Measurements from ENCODE around the gene BET1L.

The BET1L gene

DNA sequence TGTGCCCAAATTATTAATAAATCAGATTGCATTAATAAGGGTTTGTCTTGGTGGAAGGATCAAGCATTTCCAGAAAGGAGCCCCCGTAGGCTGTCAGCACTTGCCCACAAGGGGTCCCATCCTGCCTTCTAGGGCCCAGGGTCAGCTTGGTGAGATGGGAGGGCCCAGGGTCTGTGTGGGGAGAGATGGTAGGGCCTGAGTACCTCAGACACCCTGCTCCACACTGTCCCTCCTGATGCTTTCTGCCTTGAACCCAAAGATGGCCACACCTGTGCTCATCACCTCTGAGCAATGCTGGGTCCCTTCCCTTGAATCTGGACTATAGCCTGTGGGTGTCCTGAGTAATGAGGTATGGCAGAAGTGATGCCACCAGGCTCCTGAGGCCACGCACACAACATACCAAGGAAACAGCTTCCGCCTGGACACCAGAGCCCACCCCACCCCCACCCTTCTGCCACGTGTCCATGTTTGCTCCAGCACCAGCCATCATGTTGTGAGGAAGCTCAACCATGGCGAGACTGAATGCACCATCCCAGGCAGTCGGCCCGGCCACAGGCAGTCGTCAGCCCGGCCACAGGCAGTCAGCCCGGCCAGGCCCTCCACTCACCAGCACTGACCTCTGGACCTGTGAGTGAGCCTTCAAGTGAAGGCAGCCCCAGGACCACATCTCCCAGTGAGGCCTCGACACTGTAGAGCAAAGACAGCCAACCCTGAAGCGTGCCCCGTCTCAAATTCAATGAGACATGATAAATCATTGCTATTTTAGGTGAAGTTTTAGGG lies 6.8 kb downstream of the BET1L start:
- Histone ChIP-seq H3K4me1 (no peaks in the 10 kb centered on the region), H3K36me3 (no peaks in the 10 kb centered on the region), H3K27me3 (no peaks in the 10 kb centered on the region), H3K4me3 (ENCODE audit: low read depth, low read length) (no peak overlapping the region), H3K9me3 (no peaks in the 10 kb centered on the region)
- no peak for DNase-seq
- TF ChIP-seq, protein P1, sequence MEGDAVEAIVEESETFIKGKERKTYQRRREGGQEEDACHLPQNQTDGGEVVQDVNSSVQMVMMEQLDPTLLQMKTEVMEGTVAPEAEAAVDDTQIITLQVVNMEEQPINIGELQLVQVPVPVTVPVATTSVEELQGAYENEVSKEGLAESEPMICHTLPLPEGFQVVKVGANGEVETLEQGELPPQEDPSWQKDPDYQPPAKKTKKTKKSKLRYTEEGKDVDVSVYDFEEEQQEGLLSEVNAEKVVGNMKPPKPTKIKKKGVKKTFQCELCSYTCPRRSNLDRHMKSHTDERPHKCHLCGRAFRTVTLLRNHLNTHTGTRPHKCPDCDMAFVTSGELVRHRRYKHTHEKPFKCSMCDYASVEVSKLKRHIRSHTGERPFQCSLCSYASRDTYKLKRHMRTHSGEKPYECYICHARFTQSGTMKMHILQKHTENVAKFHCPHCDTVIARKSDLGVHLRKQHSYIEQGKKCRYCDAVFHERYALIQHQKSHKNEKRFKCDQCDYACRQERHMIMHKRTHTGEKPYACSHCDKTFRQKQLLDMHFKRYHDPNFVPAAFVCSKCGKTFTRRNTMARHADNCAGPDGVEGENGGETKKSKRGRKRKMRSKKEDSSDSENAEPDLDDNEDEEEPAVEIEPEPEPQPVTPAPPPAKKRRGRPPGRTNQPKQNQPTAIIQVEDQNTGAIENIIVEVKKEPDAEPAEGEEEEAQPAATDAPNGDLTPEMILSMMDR (IDR thresholded peaks at IDR 0.05; ENCODE audit: low read depth, low read length) = no peak

DNA sequence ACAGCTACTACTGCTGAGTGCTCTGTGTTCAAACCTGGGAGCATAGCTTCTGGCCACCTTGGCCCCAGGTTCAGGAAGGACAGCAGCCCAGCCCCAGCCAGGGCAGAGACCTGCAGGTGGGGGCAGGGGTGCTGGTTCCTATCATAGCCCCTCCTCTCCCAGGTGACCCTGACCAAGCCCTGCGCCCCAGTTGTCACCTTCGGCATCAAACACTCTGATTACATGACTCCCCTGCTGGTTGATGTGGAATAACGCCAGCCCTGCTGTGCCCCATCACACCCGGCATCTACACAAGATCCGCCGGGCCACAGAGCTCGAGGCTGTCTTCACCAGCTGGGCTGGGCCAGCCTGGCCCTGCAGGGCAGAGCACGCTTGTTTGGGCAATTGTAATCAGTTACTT lies 7.4 kb downstream of the BET1L start:
- Histone ChIP-seq H3K36me3 (no peaks in the 10 kb centered on the region), H3K9me3 (no peaks in the 10 kb centered on the region), H3K27me3 (no peaks in the 10 kb centered on the region), H3K4me3 (ENCODE audit: low read depth, low read length) (no peak overlapping the region), H3K4me1 (no peaks in the 10 kb centered on the region)
- DNase-seq = no peak
- TF ChIP-seq, protein P1 (IDR thresholded peaks at IDR 0.05; ENCODE audit: low read depth, low read length) = no peak

DNA sequence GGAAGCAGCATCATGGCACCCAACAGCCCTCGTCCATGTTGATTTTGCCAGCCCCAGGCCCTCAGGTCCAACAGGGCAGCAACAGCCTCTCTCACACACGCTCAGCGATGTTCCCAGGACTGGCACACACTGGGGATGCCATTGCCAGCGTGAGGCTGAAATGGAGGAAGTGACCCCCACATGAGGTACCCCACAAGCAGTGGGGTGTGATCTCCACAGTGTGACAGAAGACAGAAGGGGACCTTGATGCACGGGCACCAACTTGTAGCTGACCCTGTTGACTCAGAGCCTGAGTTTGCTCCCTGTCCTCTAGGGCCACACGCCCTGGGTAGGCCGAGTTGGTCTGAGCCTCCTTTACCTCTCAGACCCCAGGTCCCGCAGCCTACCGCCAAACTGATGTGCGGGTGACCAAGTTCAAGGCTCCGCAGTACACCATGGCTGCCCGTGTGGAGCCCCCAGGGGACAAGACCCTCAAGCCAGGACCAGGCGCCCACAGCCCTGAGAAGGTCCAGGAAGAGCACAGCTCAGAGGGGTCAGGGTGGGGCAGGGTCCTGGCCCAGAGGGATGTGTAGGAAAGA lies 8.1 kb downstream of the BET1L start:
- no peak overlapping the region for H3K4me3 ChIP-seq (ENCODE audit: low read depth, low read length)
- H3K27me3 ChIP-seq = no peaks in the 10 kb centered on the region
- no peaks in the 10 kb centered on the region for H3K36me3 ChIP-seq
- no peaks in the 10 kb centered on the region for H3K9me3 ChIP-seq
- no peaks in the 10 kb centered on the region for H3K4me1 ChIP-seq
- no peak for DNase-seq
- TF ChIP-seq, protein P1 (IDR thresholded peaks at IDR 0.05; ENCODE audit: low read depth, low read length) = no peak

DNA sequence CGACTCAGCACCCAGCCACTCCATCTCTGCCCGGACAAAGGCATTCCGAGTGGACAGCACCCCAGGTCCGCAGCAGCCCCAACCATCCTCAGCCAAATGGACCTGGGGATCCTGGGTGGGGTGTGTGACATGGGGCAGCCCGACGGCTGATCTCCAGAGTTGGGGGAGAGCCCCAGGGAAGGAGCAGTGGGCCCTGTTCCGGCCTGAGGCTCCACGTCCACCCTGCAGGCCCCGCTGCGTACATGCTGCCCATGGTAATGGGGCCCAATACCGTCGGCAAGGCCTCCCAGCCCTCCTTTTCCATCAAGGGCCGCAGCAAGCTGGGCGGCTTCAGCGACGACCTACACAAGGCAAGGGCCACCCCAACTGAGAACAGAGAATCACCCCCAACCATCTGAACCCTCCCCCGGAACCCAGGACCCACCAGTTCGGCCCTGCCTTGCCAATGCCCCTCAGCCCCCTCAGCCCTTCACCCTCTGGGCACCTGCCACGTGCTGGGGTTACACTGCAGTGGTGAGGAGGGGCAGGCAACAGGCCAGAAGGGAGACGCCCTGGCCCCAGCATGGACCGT lies 8.9 kb downstream of the BET1L start:
- Histone ChIP-seq H3K4me1 (no peaks in the 10 kb centered on the region), H3K36me3 (no peaks in the 10 kb centered on the region), H3K27me3 (no peaks in the 10 kb centered on the region), H3K4me3 (ENCODE audit: low read depth, low read length) (no peak overlapping the region), H3K9me3 (no peaks in the 10 kb centered on the region)
- TF ChIP-seq, protein P1 (IDR thresholded peaks at IDR 0.05; ENCODE audit: low read depth, low read length) = no peak
- no peak for DNase-seq

DNA sequence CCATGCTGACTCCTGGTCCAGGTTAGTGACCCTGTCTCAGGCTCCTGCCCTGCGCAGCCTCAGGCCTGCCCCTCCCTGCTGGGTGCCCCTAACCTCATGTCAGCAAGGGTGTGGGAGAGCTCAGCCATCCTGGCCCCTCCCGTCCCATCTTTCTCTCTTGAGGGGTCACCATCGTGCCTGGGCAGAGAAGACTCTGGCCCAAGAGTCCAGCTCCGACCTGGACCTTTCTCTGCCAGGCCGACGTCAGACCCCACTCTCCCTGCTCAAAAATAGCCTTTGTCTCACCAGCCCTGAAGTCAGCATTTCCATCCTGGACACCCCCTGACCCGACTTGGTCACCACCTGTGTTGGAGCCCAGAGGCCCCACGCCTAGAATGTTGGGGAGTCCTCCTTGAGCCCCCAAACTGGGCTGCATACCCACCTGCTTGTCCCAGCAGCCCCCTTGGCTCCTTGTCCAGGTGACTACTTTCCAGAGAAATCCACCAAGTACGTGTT lies 9.4 kb downstream of the BET1L start:
- DNase-seq = no peak
- no peak overlapping the region for H3K4me3 ChIP-seq (ENCODE audit: low read depth, low read length)
- H3K36me3 ChIP-seq = no peaks in the 10 kb centered on the region
- H3K9me3 ChIP-seq = no peaks in the 10 kb centered on the region
- H3K4me1 ChIP-seq = no peaks in the 10 kb centered on the region
- TF ChIP-seq, protein P1 (IDR thresholded peaks at IDR 0.05; ENCODE audit: low read depth, low read length) = no peak
- H3K27me3 ChIP-seq = no peaks in the 10 kb centered on the region

All from BE2C (cell line).